ENCODE results near the gene SULT4A1.

The SULT4A1 gene

DNA sequence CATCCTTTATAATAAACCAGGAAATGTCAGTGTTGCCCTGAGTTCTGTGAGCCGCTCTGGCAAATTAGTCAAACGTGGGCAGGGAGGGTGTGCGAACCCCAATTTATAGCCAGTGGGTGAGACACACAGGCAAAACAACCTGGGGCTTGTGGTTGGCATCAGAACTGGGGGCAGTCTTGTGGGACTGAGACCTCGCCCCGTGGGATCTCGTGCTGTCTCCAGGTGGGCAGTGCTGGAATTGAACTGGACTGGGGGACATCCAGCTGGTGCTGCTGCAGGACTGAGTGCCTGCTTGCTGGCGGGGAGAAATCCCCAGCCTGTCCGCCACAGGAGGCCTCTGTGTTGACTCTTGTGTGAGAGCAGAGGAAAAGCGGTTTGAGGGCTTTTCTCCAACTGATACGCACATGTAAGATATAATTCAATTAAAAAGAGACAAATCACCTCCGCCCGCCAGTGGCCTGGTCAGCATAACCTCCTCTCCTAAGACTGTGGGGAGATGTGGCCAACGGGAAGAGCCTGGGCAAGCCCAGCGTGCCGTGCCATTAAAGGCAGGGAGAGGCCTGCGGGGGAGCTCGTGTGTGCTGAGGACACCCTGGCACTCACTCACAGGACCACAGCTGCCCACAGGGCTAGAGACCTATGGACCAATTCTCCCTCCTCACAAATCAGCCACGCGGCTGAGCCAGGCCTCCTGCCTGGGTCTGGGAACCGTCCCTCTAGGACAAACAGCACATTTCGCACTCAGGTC lies 18.4 kb downstream of the SULT4A1 start:
- no peak for DNase-seq

GRCh38 chr22:43841742-43842141 lies 20.6 kb downstream of the SULT4A1 start:
- DNase-seq = no peak

DNA sequence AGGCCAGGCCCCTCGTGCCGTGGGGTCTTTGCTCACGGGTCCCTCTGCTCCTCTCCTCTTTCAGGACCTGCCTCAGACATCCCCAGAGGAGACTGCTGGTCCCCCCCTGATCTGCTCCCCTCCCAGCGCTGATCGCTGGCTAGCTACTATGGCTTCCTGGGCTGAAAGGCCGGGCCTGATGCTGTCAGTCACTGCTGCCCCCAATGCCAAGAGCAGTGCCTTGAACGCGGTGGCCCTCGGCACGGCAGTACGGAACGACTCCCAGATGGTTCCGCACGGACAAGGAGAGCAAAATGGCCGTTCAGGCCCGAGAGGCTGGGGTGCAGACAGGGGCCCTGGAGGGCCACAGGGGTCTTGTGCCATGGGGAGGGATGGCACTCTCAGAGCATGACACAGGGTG lies 21.5 kb downstream of the SULT4A1 start:
- no peak for DNase-seq

GRCh38 chr22:43840431-43840830 lies 21.9 kb downstream of the SULT4A1 start:
- DNase-seq = no peak

DNA sequence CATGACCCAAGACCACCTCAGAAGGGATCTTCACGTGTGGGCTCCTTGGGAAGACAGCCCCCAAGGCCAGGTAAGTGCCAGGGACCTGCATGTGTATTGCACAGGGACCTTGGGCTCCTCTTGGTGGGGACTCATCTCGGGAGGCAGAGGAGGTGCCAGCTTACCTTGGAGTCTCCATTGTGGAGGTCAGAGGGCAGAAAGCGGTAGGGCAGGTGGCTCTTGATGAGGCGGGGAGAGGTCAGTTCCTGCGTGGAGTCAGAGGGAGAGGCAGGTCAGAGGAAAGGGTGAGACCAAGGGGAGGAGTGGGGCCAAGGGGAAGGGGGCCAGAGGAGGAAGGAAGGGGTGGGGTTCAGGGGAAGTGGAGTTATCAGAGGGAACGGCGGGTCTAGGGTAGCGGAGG lies 22.5 kb downstream of the SULT4A1 start:
- DNase-seq = no peak

DNA sequence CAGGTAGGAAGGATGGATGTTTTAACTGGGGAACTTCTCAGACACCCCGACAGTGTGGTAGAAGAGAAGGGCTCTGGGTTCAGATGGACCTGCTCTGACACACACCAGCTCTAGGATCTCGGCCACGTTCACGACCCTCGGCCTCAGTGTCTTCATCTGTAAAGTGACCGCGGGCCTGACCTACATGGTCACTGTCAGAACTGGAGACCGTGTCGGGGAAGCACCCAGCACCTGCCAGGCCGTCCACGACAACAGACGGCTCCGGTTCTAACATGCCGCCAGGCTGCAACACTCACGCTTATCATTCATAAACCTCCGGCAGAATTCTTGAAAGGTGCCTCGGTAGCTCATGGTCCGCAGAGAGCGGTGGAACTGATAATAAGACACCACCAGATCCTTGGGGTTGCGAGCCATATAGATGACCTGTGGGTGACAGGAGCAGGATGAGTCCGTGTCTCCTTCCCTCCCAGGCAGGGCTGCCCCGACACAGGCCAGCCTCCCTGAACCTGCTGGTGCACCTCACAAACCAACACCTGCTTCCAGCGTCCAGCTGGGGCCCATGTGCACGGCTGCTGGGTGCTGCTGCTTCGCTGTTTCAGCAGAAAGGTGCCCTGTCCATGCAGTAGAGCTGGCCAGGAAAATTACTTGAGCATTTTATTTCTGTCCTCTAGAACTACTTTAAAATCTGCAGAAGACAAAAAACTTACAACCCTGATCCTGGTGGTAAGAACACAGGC lies 23.6 kb downstream of the SULT4A1 start:
- DNase-seq = no peak

- no peak for DNase-seq
Measured at GRCh38 chr22:43838161-43838560, 24.2 kb downstream of the SULT4A1 start.

DNA sequence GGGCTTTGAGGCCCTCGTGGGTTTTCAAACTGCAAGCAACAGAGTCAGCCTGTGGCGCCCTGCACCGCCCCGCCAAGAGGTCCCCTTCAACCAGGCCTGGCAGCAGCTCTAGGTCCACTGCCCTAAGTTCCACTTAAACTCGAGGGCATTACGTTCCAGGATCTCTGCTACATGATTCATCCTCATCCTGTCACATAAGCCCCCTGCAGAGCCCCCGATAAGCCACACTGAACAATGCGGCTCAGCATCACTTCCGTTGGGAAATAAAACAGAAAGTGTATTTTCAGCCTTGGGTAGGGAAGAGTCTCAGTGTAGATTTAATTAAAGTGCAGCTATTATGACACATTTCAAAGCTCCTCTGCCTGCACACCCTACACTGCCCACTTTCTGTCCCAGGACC lies 24.6 kb downstream of the SULT4A1 start:
- no peak for DNase-seq

DNA sequence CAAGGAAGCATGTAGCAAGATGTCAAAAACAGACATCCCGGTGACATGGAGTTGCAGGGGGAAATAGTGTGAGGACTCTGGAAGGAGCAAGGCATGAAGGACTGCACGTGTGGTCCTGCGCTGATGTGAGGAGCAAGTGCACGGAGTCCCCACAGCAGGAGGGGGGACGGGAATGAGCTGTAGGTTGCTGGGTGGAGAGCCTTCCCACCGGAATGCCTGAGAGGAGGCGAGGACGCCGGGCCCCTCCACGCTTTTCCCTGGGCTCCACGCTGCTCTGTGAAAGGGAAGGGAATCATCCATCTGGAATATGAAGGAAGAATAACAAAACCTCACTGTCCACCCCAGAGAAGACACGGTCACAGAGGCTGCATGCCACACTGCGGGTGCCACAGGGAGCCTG lies 26.6 kb downstream of the SULT4A1 start:
- DNase-seq = no peak

DNA sequence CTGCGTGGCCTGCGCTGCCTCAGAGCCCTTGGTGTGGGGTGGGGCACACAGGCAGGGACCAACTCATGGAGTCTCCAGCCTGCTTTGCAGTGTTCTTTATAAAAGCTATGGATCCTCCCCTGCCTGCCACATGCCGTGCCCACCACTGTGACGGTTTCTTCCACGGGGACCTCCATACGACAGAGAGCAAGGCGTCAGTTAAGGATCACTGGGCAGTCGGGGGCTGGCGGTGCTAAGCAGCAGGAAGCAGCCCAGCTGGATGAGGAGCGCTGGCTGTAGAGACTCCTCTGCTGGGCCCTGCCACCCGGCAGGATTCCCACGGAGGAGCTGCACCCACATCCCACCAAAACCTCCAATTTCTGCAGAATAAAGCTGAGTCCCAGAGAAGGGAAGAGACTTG lies 27.1 kb downstream of the SULT4A1 start:
- DNase-seq = no peak

GRCh38 chr22:43833286-43834240 lies 28.8 kb downstream of the SULT4A1 start:
- DNase-seq = no peak

GRCh38 chr22:43832393-43833265 lies 29.7 kb downstream of the SULT4A1 start:
- no peak for DNase-seq

GRCh38 chr22:43831561-43832392 lies 30.5 kb downstream of the SULT4A1 start:
- no peak for DNase-seq

- no peak for DNase-seq
Measured at GRCh38 chr22:43830931-43831560, 31.3 kb downstream of the SULT4A1 start.

- DNase-seq = no peak
Measured at GRCh38 chr22:43829904-43830851, 32.1 kb downstream of the SULT4A1 start.

- DNase-seq = no peak
Measured at GRCh38 chr22:43828998-43829782, 33.1 kb downstream of the SULT4A1 start.

- no peak for DNase-seq
Measured at GRCh38 chr22:43828725-43828997, 33.7 kb downstream of the SULT4A1 start.

DNA sequence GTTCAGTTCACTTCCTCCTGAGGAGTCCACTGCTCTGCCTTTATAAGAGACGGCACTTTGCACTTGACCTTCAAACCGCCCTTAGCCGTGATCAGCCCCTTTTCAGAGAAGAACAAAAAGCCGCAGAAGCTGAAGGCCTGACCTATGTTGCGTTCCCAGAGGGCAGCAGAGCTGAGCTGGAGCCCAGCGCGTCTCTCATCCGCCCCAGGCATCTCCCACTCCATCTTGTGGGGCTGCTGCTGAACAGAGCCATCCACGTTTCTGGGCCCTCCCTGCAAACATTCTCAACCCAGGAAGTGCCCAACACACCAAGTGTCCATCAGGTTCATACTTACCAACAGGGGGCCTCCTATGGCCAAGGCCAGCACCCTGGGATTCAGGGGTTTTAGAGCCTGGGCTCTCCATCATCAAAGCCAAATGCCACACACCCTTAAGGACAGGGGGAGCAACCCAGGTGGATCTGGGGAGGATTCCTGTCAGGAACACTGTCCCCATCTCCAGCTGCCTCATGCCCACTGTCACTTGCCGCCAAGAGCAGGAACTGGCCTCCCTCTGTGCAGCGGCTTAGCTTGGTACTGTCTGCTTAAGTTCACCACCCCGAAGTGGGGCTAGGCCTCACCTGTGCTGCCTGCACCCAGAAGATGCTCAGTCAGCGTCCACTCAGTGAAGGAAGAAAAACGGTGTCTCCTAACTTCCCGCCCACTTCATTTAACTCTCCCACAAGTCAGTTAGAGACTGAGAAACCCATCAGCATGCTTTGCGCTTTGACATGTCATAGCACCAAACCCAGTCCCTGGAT lies 34.2 kb downstream of the SULT4A1 start:
- DNase-seq = no peak

All from GF-D8 (cell line).